Mesenchymal stem cell (in vitro differentiated cells and primary cell): Measurements from ENCODE around the gene BLVRB.
A peak's percentile ranks its signal among the peaks of the same experiment; 100 is the strongest.
"Not testable (repeated sequence)": the region's sequence is repeated elsewhere in the genome, so short reads cannot be mapped to it uniquely, and the experiment has no call there.

ENCODE experiments used
- DNase-seq: peaks from one replicate; pipeline ENCODE4 v3.0.0-alpha.2; 2013
- H2AFZ ChIP-seq: one replicate; pipeline ENCODE4 v1.6.1; 2013; ENCODE audit warnings: low read depth, mild to moderate bottlenecking, control low read depth, inconsistent platforms, low read length, moderate library complexity
- H2AK5ac ChIP-seq: 2 replicates; pipeline ENCODE4 v1.6.1; 2013; ENCODE audit warnings: low read length, moderate library complexity, mild to moderate bottlenecking, inconsistent platforms; ENCODE audit not compliant: severe bottlenecking
- H2BK120ac ChIP-seq: one replicate; pipeline ENCODE4 v1.6.1; 2013; ENCODE audit warnings: low read depth, mild to moderate bottlenecking, inconsistent platforms, low read length, moderate library complexity
- H2BK12ac ChIP-seq, 2 experiments: one replicate each; pipeline ENCODE4 v1.6.1; 2013; ENCODE audit warnings: inconsistent platforms in 2 of 2, low read length in 2 of 2, mild to moderate bottlenecking in 2 of 2, moderate library complexity in 2 of 2, control low read depth in 1 of 2
- H2BK15ac ChIP-seq: one replicate; pipeline ENCODE4 v1.6.1; 2013; ENCODE audit warnings: mild to moderate bottlenecking, low read depth, inconsistent platforms; ENCODE audit not compliant: poor library complexity, severe bottlenecking
- H2BK5ac ChIP-seq: 2 replicates; pipeline ENCODE4 v1.6.1; 2013; ENCODE audit warnings: low read depth, mild to moderate bottlenecking, low read length, control low read depth, inconsistent platforms; ENCODE audit not compliant: poor library complexity, severe bottlenecking
- H3K14ac ChIP-seq, 2 experiments: one replicate each; pipeline ENCODE4 v1.6.1; 2013; ENCODE audit warnings: inconsistent platforms in 2 of 2, low read length in 2 of 2, control low read depth in 1 of 2, mild to moderate bottlenecking in 1 of 2, moderate library complexity in 1 of 2
- H3K18ac ChIP-seq, 2 experiments: one replicate each; pipeline ENCODE4 v1.6.1; 2013; ENCODE audit warnings: inconsistent platforms in 2 of 2, low read length in 2 of 2, control low read depth in 1 of 2, low read depth in 1 of 2, mild to moderate bottlenecking in 1 of 2
- H3K23ac ChIP-seq, 2 experiments: one replicate each; pipeline ENCODE4 v1.6.1; 2013; ENCODE audit warnings: inconsistent platforms in 2 of 2, low read length in 2 of 2, mild to moderate bottlenecking in 2 of 2, moderate library complexity in 2 of 2, control low read depth in 1 of 2
- H3K27ac ChIP-seq: 2 replicates; pipeline ENCODE4 v1.5.1; 2013; ENCODE audit warnings: mild to moderate bottlenecking, moderate library complexity, low read length, control low read depth, inconsistent platforms; ENCODE audit not compliant: poor library complexity, severe bottlenecking
- H3K27me3 ChIP-seq, 2 experiments: 2 replicates each; pipeline versions ENCODE4 v1.6.1 to v1.7.0; 2013; ENCODE audit warnings: low read length in 2 of 2, mild to moderate bottlenecking in 2 of 2, moderate library complexity in 2 of 2, control low read depth in 1 of 2, inconsistent platforms in 1 of 2; ENCODE audit not compliant: control insufficient read depth in 1 of 2, insufficient read depth in 1 of 2
- H3K36me3 ChIP-seq, 2 experiments: 2 replicates each; pipeline versions ENCODE4 v1.6.1 to v1.7.0; 2013; ENCODE audit warnings: low read length in 2 of 2, control low read depth in 1 of 2, inconsistent platforms in 1 of 2, low read depth in 1 of 2, mild to moderate bottlenecking in 1 of 2; ENCODE audit not compliant: insufficient read depth in 2 of 2, control insufficient read depth in 1 of 2
- H3K4ac ChIP-seq, 2 experiments: one replicate each; pipeline ENCODE4 v1.6.1; 2013; ENCODE audit warnings: inconsistent platforms in 2 of 2, low read length in 2 of 2, mild to moderate bottlenecking in 2 of 2, moderate library complexity in 2 of 2, control low read depth in 1 of 2, low read depth in 1 of 2
- H3K4me1 ChIP-seq: 2 replicates; pipeline ENCODE4 v1.6.1; 2013; ENCODE audit warnings: low read depth, low read length, control low read depth; ENCODE audit not compliant: control insufficient read depth, insufficient read depth
- H3K4me2 ChIP-seq: 2 replicates; pipeline ENCODE4 v1.6.1; 2013; ENCODE audit warnings: low read length, mild to moderate bottlenecking, inconsistent platforms; ENCODE audit not compliant: poor library complexity, severe bottlenecking
- H3K4me3 ChIP-seq, 2 experiments: 2 replicates each; pipeline versions ENCODE4 v1.5.1 to v1.7.0; 2013; ENCODE audit warnings: low read length in 2 of 2, mild to moderate bottlenecking in 2 of 2, control low read depth in 1 of 2, low read depth in 1 of 2; ENCODE audit not compliant: insufficient read depth in 1 of 2
- H3K79me1 ChIP-seq: replicated peaks from 2 replicates; pipeline ENCODE4 v1.6.1; 2013; ENCODE audit warnings: mild to moderate bottlenecking, control low read depth, low read length, inconsistent platforms; ENCODE audit not compliant: poor library complexity, severe bottlenecking
- H3K9ac ChIP-seq: 2 replicates; pipeline ENCODE4 v1.7.0; 2013; ENCODE audit warnings: mild to moderate bottlenecking, low read length, moderate library complexity
- H3K9me3 ChIP-seq: 2 replicates; pipeline ENCODE4 v1.7.0; 2013; ENCODE audit warnings: mild to moderate bottlenecking, low read length; ENCODE audit not compliant: control insufficient read depth
- H4K8ac ChIP-seq: one replicate; pipeline ENCODE4 v1.6.1; 2013; ENCODE audit warnings: inconsistent platforms, mild to moderate bottlenecking, low read length, moderate library complexity
- H4K91ac ChIP-seq: one replicate; pipeline ENCODE4 v1.6.1; 2013; ENCODE audit warnings: mild to moderate bottlenecking, low read length, inconsistent platforms
- WGBS: methylation state at CpG from one replicate; pipeline ENCODE4 v1.1.7; 2013; ENCODE audit warnings: mixed read lengths; 5-methylcytosine and 5-hydroxymethylcytosine counted together

Gene BLVRB

GRCh38 chr19:40438284-40438683 lies 27.3 kb downstream of the BLVRB start:
- Histone ChIP-seq H3K23ac (no peak overlapping the region), H2BK120ac (no peak overlapping the region), H3K18ac (peak overlapping the region in 1 of 2 experiments; percentile 39), H3K4me2 (no peak overlapping the region), H3K27me3 (no peaks in the 10 kb centered on the region), H3K9me3 (no peaks in the 10 kb centered on the region), H3K79me1 (peaks cover 5% of the 10 kb centered on the region), H3K27ac (no peak overlapping the region), H3K4ac (no peak overlapping the region), H2BK15ac (no peak overlapping the region), H2AK5ac (no peak overlapping the region), H3K36me3 (peaks cover 31 to 33% of the 10 kb centered on the region in 2 experiments), H3K4me1 (peaks cover 15% of the 10 kb centered on the region), H3K4me3 (no peak overlapping the region), H3K14ac (no peak overlapping the region), H4K91ac (no peak overlapping the region), H2AFZ (no peak overlapping the region), H2BK5ac (no peak overlapping the region), H3K9ac (no peak overlapping the region), H4K8ac (no peak overlapping the region), H2BK12ac (no peak overlapping the region)
- no peak for DNase-seq
- 100% methylated on average over 3 of the region's 3 CpGs for WGBS

DNA sequence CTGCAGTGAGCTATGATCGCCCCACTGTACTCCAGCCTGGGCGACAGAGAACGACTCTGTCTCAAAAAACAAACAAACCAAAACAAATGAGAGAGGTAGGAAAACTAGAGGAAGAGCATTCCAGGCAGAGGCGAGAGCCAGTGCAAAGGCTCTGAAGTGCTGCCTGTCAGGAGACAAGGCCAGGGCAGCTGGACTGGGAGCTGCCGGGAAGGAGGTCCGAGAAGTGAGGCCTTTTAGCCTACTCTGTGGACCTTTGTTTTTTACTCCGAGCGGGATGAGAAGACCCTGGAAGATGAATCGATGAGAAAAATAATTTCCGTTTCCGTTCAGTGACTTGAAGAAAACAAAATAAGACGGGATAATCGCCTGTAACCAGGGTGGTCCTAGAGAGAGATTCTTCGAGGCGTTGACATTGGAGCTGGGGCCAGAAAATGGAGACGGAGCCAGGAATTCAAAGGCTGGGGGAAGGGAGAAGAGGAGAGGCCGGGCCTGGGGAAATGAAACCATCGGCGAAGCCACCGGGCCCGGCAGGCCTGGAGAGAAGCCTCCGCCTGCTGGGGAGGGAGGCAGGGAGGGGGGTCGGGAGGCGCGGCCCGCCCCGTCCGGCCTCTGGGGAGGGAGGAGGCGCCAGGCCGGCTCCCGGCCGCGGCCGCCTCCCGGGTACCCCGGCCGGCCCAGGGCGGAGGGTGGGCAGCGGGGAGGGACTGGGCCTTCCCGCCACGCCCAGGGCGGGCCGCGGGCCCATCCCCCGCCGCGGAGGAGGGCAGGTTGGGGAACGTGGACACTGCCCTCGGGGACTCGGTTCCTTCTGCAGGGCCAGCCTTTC lies 31.9 kb downstream of the BLVRB start:
- peak; percentile 94 for DNase-seq
- Histone ChIP-seq H3K4me1 (peaks cover 10% of the 10 kb centered on the region), H4K91ac (peak overlapping the region; percentile 100), H3K4ac (peak overlapping the region; percentile 87 to 99), H2BK12ac (peak overlapping the region; percentile 54 to 66), H2BK5ac (peak overlapping the region; percentile 76), H3K4me2 (peak overlapping the region; percentile 60), H2AK5ac (peak overlapping the region; percentile 98), H4K8ac (peak overlapping the region; percentile 98), H3K9me3 (no peaks in the 10 kb centered on the region), H3K14ac (peak overlapping the region in 1 of 2 experiments; percentile 75), H3K79me1 (peaks cover 2% of the 10 kb centered on the region), H3K36me3 (peaks cover 0 to 3% of the 10 kb centered on the region in 2 experiments), H2BK120ac (peak overlapping the region; percentile 92), H2AFZ (peak overlapping the region; percentile 51), H3K4me3 (peak overlapping the region; percentile 42 to 81), H3K9ac (peak overlapping the region; percentile 99), H3K27me3 (no peaks in the 10 kb centered on the region), H3K23ac (peak overlapping the region in 1 of 2 experiments; percentile 99), H2BK15ac (peak overlapping the region; percentile 94), H3K18ac (peak overlapping the region; percentile 95 to 98), H3K27ac (peak overlapping the region; percentile 94)
- under 1% methylated on average over 46 of the region's 50 CpGs for WGBS

- H3K4ac ChIP-seq: peak overlapping the region; percentile 24 to 99
Measured at GRCh38 chr19:40432760-40433159, 32.8 kb downstream of the BLVRB start.

GRCh38 chr19:40431698-40432097 lies 33.8 kb downstream of the BLVRB start:
- DNase-seq: no peak
- WGBS: 100% methylated on average over 1 of the region's 3 CpGs
- no peak overlapping the region for H3K4ac ChIP-seq
- H3K36me3 ChIP-seq: no peaks in the 10 kb centered on the region
- no peak overlapping the region for H3K14ac ChIP-seq
- H3K23ac ChIP-seq: no peak overlapping the region
- H2BK5ac ChIP-seq: no peak overlapping the region
- no peak overlapping the region for H2BK15ac ChIP-seq
- no peak overlapping the region for H3K27ac ChIP-seq
- no peak overlapping the region for H2AFZ ChIP-seq
- peak overlapping the region; percentile 99 for H3K9ac ChIP-seq
- no peak overlapping the region for H3K4me2 ChIP-seq
- H3K4me1 ChIP-seq: peaks cover 10% of the 10 kb centered on the region
- H4K8ac ChIP-seq: no peak overlapping the region
- H4K91ac ChIP-seq: no peak overlapping the region
- no peaks in the 10 kb centered on the region for H3K27me3 ChIP-seq
- no peak overlapping the region for H3K4me3 ChIP-seq
- peak overlapping the region; percentile 8 to 21 for H3K18ac ChIP-seq
- H3K79me1 ChIP-seq: peaks cover 2% of the 10 kb centered on the region
- H2BK12ac ChIP-seq: peak overlapping the region in 1 of 2 experiments; percentile 54
- H2AK5ac ChIP-seq: peak overlapping the region; percentile 38
- H2BK120ac ChIP-seq: peak overlapping the region; percentile 34
- H3K9me3 ChIP-seq: no peaks in the 10 kb centered on the region

More at GRCh38 chr19:40432760-40433159, 32.8 kb downstream of the BLVRB start:
- H3K23ac ChIP-seq, H2BK15ac ChIP-seq, H2AFZ ChIP-seq, H3K14ac ChIP-seq, H3K9me3 ChIP-seq, H2BK5ac ChIP-seq, H3K4me1 ChIP-seq, DNase-seq, H3K27me3 ChIP-seq, H3K36me3 ChIP-seq, H3K79me1 ChIP-seq, H4K8ac ChIP-seq: not testable (repeated sequence)
- Histone ChIP-seq H2BK12ac (peak overlapping the region in 1 of 2 experiments; percentile 72), H3K27ac (peak overlapping the region; percentile 94), H2AK5ac (peak overlapping the region; percentile 98), H2BK120ac (peak overlapping the region; percentile 79), H3K18ac (peak overlapping the region in 1 of 2 experiments; percentile 98), H3K4me2 (peak overlapping the region; percentile 60), H3K4me3 (peak overlapping the region in 1 of 2 experiments; percentile 81), H4K91ac (peak overlapping the region; percentile 11), H3K9ac (peak overlapping the region; percentile 99)
- 63% methylated on average over 6 of the region's 7 CpGs for WGBS
